ENCODE data around the gene IRS4.

DNA sequence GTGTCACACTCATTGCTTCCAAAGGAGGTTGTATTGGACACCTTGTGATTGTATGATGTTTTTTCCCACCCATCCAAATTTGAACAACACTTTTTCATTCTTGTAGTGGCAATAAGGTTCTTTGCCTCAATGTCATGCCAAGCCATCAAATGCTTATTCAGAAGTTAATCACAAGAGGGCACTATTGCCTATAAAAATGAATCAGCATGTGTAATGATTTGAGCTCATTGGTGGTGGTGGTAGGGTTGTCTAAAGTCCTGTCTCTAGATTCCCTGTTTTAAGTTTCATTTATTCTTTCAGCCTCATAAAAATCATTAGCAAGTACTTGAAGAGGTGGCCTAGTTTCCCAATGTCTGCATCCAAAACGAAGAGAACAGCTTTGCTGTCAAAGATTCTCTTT lies 37.0 kb downstream of the IRS4 start:
- TF ChIP-seq CHD2 (IDR thresholded peaks at IDR 0.05; ENCODE audit: borderline replicate concordance, low read depth, low read length) (no peak), EZH2 (IDR thresholded peaks at IDR 0.05; ENCODE audit: borderline replicate concordance, control insufficient read depth, low read depth, low read length) (no peak), TAF1 (IDR thresholded peaks at IDR 0.05; ENCODE audit: borderline replicate concordance, low read depth, low read length) (no peak), RELA (IDR thresholded peaks at IDR 0.05; ENCODE audit: borderline replicate concordance, partially characterized antibody) (no peak), JUNB (IDR thresholded peaks at IDR 0.05) (no peak), SP1 (IDR thresholded peaks at IDR 0.05; ENCODE audit: low read depth, low read length) (no peak), EP300 (IDR thresholded peaks at IDR 0.05; ENCODE audit: borderline replicate concordance in 1 of 2, control insufficient read depth in 1 of 2, low read depth in 2 of 2, low read length in 2 of 2) (no peak), NR2C2 (IDR thresholded peaks at IDR 0.05; ENCODE audit: borderline replicate concordance, control insufficient read depth, insufficient read length, low read depth) (no peak), FOXM1 (IDR thresholded peaks at IDR 0.05; ENCODE audit: low read depth, low read length) (no peak)
- TF ChIP-seq, protein P1, sequence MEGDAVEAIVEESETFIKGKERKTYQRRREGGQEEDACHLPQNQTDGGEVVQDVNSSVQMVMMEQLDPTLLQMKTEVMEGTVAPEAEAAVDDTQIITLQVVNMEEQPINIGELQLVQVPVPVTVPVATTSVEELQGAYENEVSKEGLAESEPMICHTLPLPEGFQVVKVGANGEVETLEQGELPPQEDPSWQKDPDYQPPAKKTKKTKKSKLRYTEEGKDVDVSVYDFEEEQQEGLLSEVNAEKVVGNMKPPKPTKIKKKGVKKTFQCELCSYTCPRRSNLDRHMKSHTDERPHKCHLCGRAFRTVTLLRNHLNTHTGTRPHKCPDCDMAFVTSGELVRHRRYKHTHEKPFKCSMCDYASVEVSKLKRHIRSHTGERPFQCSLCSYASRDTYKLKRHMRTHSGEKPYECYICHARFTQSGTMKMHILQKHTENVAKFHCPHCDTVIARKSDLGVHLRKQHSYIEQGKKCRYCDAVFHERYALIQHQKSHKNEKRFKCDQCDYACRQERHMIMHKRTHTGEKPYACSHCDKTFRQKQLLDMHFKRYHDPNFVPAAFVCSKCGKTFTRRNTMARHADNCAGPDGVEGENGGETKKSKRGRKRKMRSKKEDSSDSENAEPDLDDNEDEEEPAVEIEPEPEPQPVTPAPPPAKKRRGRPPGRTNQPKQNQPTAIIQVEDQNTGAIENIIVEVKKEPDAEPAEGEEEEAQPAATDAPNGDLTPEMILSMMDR (IDR thresholded peaks at IDR 0.05 in 2 of 3, conservative IDR thresholded peaks at IDR 0.05 in 1 of 3; ENCODE audit: control insufficient read depth in 2 of 3, extremely low read depth in 1 of 3, insufficient read depth in 1 of 3, low read depth in 3 of 3, low read length in 3 of 3) = peak; percentile 23 to 55 (median 50); a peak in 5 of 6 replicates
- TF ChIP-seq, protein P2, sequence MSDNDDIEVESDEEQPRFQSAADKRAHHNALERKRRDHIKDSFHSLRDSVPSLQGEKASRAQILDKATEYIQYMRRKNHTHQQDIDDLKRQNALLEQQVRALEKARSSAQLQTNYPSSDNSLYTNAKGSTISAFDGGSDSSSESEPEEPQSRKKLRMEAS (IDR thresholded peaks at IDR 0.05; ENCODE audit: low read depth, low read length) = no peak
